Adipose tissue (tissue), 3 donors: ENCODE results near the gene PLCH1. TPM values are rescaled to one million over a fixed set of nuclear protein-coding genes. Genes with fewer than 3 reads are reported as not detected.

ENCODE experiments used
- H3K27ac ChIP-seq: one replicate; pipeline ENCODE4 v1.5.1; 2013; ENCODE audit warnings: low read depth, low read length
- WGBS, 3 donors: extraction: QIAGEN DNeasy Blood & Tissue Kit; methylation state at CpG; one replicate each; pipeline ENCODE4 v1.1.7; 2013; 5-methylcytosine and 5-hydroxymethylcytosine counted together
- polyA plus RNA-seq, 3 donors: library from polyadenylated mRNA; stranded (reverse); fragments of 200-250 nt; gene quantifications; one replicate each; pipeline ENCODE4 v1.2.3, GENCODE V29; 2013
- donor health status: healthy with polysubstance abuse.
- donor health status: Bipolar disorder and iron deficiency.
- donor health status: healthy.

Gene PLCH1
- polyA plus RNA-seq, 3 donors, result 0.13 to 1.1 TPM; not detected in 1

DNA sequence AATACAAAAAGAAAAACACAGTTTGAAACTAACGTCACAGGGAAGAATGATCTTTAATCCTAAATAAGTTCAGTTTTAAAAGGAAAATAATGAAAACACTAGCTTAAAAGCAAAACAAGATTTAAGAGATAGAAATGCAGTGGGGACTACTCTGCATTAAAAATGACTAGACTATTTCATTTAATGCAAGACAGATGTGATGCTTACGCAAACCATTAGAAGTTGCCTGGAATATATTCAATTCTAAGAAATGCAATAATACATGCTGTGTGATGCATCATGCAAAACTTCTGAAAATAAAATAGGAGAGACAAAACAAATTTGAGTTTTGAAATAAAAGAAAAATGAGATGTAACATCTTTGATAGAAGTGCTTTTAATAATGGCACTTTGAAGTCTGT is 353.8 kb downstream of the PLCH1 start:
- whole genome bisulfite sequencing, 3 donors, result 65 to 82% (median 75%) methylated on average over 2 of the region's 2 CpGs
- H3K27ac ChIP-seq, result no peak overlapping the region

DNA sequence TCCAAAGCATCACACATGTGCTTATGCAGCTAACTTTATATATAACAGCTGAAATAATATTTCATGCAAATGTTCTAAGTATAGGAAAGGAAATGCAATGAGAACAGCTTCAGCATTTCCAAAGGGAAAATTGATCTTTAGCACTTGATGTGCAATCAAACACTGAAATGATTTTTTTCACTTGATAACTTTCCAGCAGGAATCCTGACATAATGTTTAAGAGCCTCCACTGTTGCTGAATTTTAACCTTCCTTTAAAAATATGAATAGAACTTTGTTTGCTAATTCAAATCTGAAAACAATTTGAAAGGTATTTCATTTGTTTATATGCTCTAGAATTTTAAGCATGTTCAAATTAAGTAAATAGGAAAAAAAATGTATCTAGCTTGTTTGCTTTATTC is 354.5 kb downstream of the PLCH1 start:
- no peak overlapping the region for H3K27ac ChIP-seq

DNA sequence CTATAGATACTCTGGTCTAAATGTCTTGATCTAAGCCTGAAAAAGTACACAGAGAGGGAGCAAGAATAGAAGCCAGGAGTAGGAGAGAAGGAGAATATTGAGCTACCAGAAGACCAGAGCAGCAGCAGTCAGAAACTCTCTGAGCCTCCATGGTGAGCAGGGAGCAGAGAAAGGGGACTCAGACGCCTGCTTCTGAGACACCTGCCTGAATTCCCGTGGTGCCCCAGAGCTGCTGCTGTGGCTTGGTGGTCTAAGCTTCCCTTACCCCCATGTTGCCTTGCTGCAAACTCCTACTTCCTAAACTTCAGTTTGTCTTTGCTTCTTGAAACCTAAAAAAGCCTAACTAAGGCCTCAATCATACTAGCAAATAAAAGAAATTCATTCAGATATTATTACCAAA is 356.5 kb downstream of the PLCH1 start:
- H3K27ac ChIP-seq, result no peak overlapping the region
- 73 to 93% (median 80%) methylated on average over 2 of the region's 2 CpGs for WGBS, 3 donors

GRCh38 chr3:155387571-155387970 is 357.3 kb downstream of the PLCH1 start:
- no peak overlapping the region for H3K27ac ChIP-seq
- 66 to 82% (median 77%) methylated on average over 3 of the region's 3 CpGs for WGBS, 3 donors

- H3K27ac ChIP-seq, result no peak overlapping the region
- 50 to 70% (median 54%) methylated on average over 8 of the region's 8 CpGs for WGBS, 3 donors
These were observed 358.0 kb downstream of the PLCH1 start for GRCh38 chr3:155386919-155387318.

- WGBS, 3 donors, result 61 to 72% (median 66%) methylated on average over 4 of the region's 4 CpGs
- H3K27ac ChIP-seq, result no peak overlapping the region
These were observed 358.8 kb downstream of the PLCH1 start for GRCh38 chr3:155385896-155386625.

GRCh38 chr3:155382396-155383042 is 362.4 kb downstream of the PLCH1 start:
- H3K27ac ChIP-seq, result no peak overlapping the region
- WGBS, 3 donors, result 32 to 47% (median 40%) methylated on average over 6 of the region's 6 CpGs

- WGBS, 3 donors, result 91 to 95% (median 93%) methylated on average over 1 of the region's 1 CpG
- no peak overlapping the region for H3K27ac ChIP-seq
These were observed 367.0 kb downstream of the PLCH1 start for GRCh38 chr3:155377847-155378246.

DNA sequence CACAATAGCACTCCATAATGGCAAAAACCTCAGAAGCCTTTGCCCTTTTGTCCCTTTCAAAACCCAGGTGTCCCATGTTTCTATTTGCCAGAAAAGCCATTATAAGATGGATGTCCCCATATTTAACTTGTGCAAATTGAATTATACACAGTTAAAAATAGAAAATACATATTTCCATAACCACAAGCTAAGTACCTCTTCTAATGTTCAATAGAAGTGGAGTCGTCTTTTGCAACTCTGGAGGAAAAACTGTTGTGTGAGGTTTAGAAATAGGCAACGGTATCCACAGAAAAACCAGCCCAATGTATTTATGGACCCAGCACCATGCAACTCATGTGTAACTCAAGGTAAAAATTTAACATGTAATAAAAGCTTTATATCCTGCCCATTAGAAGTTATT is 367.8 kb downstream of the PLCH1 start:
- no peak overlapping the region for H3K27ac ChIP-seq
- WGBS, 3 donors, result 74 to 89% (median 81%) methylated on average over 2 of the region's 2 CpGs

- WGBS, 3 donors, result 81 to 94% (median 87%) methylated on average over 1 of the region's 1 CpG
- no peak overlapping the region for H3K27ac ChIP-seq
These were observed 372.6 kb downstream of the PLCH1 start for GRCh38 chr3:155372281-155372680.

- H3K27ac ChIP-seq, result no peak overlapping the region
- 81 to 95% (median 89%) methylated on average over 4 of the region's 4 CpGs for WGBS, 3 donors
These were observed 373.9 kb downstream of the PLCH1 start for GRCh38 chr3:155370764-155371503.

DNA sequence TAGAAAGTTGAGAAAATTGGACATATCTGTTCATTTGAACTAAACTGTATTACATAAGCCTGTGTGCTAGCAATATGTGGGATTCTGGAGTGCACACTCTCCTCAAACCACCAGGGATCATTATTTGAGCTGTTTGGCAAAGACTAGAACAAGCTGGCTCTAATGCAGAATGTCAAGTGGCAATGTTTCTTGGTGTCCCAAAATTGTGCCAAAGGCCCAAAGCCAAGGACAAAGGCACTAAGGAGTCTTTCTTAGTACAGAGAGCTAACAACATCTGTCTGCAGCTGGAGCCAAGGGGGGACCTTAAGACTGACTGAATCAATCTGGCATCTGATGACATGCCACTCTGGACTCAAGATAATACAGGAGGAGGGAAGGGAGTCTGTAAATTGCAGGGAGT is 374.7 kb downstream of the PLCH1 start:
- H3K27ac ChIP-seq, result no peak overlapping the region

- no peak overlapping the region for H3K27ac ChIP-seq
- 64 to 70% (median 65%) methylated on average over 3 of the region's 3 CpGs for WGBS, 3 donors
These were observed 375.1 kb downstream of the PLCH1 start for GRCh38 chr3:155369735-155370134.

GRCh38 chr3:155369244-155369643 is 375.6 kb downstream of the PLCH1 start:
- WGBS, 3 donors, result 88 to 94% (median 92%) methylated on average over 5 of the region's 5 CpGs
- H3K27ac ChIP-seq, result no peak overlapping the region

DNA sequence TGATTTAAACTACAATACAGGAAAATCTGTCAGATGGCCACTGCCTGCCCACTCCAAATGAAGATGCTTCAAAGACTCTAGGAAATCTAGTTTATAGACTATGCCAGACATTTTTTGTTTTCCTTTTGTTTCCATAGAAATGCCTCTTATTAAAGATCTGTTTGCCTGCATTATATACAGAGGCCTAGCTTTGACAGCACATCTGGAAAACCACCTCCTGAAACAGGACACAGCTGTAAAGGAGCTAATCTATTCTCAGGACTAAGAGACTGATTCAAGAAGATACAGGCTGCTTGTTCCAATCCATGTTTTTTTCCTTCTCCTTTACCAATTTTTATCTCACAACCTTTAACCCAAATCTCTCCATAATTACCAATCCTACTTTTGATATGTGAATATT is 376.1 kb downstream of the PLCH1 start:
- H3K27ac ChIP-seq, result no peak overlapping the region

DNA sequence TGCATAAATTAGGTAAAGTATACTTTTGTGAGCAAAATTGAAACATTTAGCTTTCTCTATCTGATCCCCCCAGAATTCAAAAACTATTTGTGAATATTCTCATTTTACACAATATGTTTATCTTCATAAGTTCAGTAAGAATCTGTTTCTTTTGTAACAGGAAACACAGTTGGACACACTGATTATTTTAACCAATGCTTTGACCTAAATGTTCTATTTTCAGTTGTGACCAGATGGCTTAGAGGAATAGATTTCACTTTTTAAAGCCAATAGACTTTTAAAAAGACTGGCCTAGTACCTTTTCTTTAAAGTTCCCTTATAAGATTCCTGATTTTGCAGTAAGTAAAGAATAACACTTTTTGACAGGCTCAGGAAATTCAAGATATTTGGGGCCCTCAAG is 377.4 kb downstream of the PLCH1 start:
- H3K27ac ChIP-seq, result no peak overlapping the region

- 30 to 100% (median 91%) methylated on average over 1 of the region's 1 CpG for WGBS, 3 donors
- no peak overlapping the region for H3K27ac ChIP-seq
These were observed 379.6 kb downstream of the PLCH1 start for GRCh38 chr3:155365178-155365783.

DNA sequence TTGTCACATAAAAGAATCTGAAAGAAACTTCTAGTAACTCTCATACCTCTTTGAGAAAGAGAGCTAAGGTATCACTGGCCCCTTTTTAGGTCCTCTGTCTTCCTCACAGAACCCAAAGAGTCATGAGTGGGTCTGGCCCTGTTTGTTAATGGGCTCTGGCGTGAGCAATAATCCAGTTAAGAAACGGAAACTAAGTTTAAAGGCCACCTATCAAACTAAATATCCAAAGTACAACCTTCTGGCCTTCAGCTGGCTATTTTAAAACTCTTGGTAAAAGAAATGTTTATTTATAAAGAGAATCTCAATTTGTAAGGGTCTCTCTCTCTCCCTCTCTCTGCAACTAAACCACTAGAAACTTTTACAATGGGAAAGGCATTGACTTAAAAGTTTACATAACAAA is 380.4 kb downstream of the PLCH1 start:
- no peak overlapping the region for H3K27ac ChIP-seq
- 75 to 93% (median 82%) methylated on average over 2 of the region's 2 CpGs for WGBS, 3 donors

DNA sequence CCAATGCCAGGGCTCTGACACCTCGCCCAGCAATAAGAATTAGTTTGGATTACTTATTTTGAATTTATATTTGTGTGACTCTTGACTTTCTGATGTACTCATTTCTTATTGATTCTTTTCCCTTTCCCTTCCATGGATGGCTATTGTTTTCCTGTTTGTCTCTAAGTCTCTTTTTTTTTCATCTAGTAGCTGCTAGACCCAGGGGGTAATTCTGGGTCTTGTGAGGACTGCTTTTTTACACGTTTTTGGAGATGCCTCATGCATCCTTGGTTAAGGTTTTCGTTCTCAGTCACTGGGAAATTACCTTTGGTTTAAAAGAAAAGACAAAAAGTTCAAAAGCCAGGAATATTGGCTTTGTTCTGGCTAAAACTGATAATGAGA is 381.2 kb downstream of the PLCH1 start:
- H3K27ac ChIP-seq, result no peak overlapping the region
- 49 to 65% (median 57%) methylated on average over 3 of the region's 3 CpGs for WGBS, 3 donors
